ENCODE data around the gene CIP2A.

The CIP2A gene

GRCh38 chr3:108555966-108556581 lies 33.2 kb downstream of the CIP2A start:
- DNase-seq = no peak

- no peak for DNase-seq
These were observed 34.2 kb downstream of the CIP2A start for GRCh38 chr3:108554913-108555571.

DNA sequence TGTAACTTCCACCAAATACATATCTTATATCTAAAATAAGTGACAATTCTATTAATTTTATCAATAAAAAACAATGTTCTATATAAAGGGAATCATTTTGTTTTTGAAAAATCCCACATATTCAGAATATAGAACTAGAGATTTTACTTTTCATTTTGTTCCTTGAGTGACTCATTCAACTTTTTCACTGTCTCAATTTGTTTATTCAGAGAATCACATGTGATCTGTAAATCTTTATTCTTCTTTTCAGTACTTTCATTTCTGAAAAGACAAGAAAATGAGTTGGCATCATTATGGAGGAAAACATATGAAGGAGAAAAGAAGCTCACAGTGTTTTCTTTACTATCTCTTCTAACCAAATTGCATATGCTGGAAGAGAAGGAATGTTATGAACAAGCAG lies 35.0 kb downstream of the CIP2A start:
- no peak for DNase-seq

- no peak for DNase-seq
These were observed 36.7 kb downstream of the CIP2A start for GRCh38 chr3:108552267-108553159.

DNA sequence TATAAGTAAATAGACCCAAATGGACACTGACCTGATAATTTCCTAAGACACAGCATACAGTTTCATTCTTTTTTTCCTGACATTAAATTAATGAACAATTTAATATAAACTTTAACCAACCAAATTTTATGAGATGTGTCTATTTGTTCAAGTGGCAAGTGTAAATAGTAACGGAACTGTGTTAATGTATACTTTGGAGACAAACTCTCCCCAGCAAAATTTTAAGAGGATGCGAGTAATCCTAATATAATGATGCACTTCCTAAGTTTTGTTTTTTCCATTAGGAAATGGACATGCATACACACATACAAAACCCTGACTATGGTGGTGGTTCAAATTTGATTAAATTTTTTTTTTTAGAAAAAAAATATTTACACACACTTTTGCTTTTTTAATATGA lies 40.4 kb downstream of the CIP2A start:
- no peak for DNase-seq

DNA sequence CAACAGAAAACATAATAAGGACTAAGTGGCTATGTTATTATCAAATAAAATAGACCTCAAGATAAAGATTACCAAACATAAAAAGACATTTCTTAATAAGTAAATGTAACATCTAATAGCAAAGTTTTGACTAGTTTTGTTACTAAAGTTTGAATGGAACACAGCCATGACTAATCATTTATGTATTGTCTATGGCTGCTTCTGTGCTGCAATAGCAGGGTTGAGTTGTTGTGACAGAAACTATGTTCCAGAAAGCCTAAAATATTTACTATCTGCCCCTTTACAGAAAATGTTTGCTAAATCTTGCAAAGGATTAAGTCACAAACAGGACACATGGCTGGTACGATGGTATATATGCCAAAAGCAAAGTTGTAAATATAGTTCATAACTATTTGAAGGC lies 40.9 kb downstream of the CIP2A start:
- no peak for DNase-seq

DNA sequence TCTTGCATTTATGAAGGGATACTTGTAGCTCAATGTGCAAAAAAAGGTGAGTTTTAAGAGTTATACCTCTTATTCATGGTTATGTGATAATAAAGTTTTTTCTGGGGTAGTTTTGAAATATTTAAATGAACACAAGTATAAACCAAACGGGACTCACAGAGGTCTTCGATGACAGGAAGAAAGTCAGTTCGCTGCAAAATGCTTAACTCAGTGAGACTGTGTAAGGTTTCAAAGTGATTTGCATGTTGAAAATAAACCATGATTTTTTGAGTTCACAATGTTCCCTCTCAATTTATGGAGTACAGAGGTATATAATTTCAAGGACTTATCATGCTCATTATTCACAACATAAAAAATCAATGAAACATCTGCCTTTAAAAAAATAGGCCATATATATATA lies 42.5 kb downstream of the CIP2A start:
- no peak for DNase-seq

- no peak for DNase-seq
These were observed 43.0 kb downstream of the CIP2A start for GRCh38 chr3:108546247-108546646.

- no peak for DNase-seq
These were observed 51.2 kb downstream of the CIP2A start for GRCh38 chr3:108538083-108538482.

DNA sequence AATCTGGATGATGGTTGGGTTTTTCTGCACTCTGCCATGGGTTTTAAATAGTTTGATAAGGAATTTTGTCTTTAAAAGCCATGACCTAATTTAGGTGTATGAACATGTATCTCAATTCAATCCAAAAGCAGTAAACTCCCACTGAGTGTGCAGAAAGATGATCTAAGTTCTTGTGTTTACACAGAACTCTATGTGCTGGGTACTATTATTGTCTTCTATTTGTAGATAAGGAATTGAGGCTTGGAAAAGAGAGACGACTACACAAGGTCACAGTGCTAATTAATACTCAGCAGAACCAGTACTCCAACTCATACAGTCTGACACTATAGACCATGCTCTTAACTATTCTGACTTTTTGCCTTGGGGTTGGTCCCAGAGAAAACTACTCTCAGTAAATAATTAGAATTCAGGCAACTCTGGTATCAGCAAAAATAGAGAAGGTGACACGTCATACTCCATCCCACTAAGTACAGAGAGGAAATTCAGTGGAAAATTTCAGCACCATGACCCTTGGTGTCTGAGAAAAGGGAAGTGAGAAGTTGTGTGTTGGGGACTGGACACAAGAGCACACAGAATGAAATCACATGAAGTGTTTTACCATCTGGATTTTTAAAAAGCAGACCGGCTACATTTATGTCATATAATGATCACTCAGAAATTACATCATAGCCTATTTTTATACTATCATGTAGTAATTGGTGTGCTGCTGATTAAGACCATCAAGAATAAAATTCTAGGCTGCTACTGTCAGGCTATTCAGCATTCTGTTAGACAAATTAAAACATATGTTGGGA lies 60.6 kb downstream of the CIP2A start:
- no peak for DNase-seq

DNA sequence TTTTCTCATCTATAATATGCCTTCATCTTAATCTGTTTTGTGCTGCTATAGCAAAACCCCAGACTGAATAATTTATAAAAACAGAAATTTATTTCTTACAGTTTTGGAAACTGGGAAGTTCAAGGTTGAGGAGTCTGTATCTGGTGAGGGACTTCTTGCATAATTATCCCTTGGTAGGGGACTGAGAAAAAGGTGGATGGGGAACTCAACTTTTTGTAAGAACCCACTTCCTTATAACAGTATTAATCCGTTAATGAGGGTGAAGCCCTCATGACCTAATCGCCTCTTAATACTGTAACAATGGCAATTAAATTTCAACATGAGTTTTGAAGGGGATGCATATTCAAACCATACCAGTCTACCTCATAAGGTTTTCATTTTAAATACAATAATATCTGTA lies 61.4 kb downstream of the CIP2A start:
- DNase-seq = no peak

DNA sequence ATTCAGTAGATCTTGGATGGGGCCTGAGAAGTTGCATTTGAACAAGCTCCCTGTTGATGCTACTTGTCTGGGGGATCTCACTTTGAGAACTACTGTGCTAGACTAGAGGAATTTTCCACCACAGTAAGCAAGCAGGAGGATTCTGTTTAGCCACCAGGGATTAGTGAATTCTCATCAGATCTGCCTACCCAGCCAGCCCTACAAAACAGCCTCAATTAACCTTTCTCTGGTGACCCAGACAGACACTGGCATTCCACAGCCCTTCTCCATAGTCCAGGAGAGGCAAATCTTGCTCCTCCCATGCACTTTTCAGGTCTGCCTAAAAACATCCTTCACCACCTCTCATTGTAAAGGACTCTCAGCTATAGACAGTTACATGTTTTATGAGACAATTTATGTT lies 62.1 kb downstream of the CIP2A start:
- DNase-seq = no peak

DNA sequence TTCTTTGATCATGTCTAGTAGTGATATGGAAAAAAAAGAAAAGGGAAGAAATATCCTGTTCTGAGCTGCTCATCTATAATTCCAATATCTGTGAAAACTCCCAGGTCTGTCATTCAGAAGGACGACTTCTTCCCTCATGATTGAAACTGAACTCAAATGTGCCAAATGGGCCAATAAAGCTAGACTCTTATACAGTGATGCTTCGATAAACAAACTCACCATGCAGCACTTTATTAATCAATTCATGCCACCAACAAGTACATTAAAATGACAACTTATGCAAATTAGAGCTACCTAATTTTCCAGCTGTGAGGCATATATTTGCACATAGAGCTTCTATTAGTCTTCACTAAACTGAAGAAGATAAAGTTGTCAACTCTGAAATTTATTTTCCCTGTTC lies 63.3 kb downstream of the CIP2A start:
- DNase-seq = no peak

- no peak for DNase-seq
These were observed 64.0 kb downstream of the CIP2A start for GRCh38 chr3:108525256-108525655.

- DNase-seq = no peak
These were observed 64.7 kb downstream of the CIP2A start for GRCh38 chr3:108524537-108524936.

DNA sequence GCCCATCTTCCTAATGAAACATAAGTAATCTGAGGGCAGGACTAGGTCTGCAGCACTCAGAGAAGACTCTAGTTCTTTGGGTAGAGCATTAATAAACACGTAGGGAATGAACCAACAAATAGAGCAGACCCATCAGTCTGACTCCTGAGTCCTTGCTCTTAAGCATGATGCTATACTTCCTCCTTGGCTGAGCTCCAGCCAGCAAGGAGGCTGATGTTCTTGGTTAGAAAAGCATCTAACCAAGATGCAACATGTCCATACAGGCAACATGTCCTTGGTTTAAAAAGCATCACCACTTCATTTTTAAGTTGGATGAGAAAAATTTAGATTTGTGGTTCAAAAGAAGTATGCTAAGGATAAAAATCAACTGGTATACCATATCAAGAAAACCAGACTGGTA lies 70.3 kb downstream of the CIP2A start:
- DNase-seq = no peak

GRCh38 chr3:108516881-108517280 lies 72.4 kb downstream of the CIP2A start:
- no peak for DNase-seq

DNA sequence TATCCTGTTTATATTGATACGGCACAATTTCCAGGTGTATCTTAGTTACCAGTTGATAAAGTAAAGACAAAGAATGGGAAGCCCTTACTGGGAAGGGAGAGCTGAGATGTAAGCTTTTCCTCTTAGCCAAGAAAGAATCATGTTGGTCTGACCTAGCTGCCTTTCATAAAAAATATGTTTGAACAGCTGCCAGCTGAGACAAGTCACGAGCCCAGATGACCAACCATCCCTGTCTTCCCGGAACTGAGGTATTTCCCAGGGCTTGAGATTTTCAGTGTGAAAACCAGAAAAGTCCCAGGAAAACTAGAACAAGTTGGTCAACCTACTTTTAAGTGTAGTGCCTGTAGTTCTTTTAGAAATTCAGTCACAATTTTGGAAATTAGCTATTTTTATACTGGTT lies 75.3 kb downstream of the CIP2A start:
- DNase-seq = no peak

DNA sequence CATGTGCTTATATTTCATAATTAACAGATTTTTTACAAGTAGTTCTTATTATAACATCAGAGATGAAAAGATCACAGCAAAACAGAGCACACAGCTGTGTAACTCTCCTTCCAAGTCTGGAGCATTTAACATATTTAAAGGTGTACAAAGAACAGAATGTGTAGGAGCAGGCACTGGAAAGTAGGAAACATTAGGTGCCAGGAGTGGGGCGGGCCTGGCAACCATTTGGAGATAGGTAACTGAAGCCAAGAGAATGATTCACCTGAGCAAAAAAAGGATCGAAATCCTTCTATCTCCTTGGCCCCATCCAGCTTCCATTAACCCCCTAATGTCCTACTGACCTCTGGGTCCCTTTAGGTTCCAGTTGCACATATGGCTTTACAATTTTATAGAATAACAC lies 76.6 kb downstream of the CIP2A start:
- DNase-seq = no peak

DNA sequence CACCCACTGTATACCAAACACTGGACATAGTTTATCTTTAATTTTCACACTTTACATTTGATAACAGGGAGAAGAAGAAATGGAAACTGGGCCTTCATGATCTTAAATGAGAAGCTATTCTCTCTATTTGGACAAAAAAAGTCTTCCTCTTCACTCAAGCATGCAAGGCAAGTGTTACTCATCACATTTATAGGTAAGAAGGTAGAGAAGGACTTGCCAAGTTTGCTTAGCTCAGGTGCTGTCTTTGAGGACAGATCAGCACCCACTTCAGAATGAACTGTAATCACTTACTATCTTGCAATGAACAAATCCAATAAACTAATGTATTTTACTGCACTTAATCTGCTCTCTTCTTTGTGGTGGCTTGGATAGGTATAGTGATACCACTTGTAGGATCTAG lies 77.7 kb downstream of the CIP2A start:
- no peak for DNase-seq

DNA sequence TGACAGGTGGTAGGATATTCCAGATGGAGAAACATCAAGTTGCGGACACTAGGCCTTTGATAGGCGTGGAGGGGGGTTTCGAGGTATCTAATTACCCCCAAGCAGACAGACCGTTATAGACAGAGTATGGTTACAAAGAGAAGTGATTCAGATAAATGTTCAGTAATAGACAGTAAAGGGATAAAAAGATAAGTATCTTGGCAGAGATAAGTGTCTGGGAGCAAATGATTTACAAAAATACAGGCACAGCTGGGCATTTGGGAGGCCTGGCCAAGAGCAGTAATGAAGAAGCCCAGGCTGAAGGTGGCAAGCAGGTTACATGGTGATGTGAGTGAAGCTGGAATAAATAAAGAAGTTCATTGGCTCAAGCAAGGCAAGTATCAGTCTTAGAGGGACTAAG lies 78.2 kb downstream of the CIP2A start:
- DNase-seq = no peak

DNA sequence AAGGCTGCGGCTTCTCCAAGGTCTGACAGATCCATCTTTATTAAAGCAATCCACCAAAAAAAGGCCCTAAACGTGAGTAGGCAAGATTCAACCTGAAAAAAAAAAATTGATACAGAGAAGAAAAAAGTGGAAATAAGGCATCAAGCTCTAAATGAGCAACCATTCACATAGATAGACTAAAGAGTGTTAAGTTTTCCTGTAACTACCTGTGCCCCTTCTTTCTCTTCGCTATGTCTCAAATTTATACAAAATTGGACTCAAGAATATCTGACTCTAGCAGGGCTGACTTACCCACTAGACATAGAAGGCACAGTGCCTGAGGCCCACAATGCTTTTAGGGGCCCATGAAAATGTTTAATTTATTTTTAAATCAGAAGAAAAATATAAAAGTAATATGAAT lies 78.7 kb downstream of the CIP2A start, which contains the start of gene MYH15:
MYH15 (minus strand) TSS at position 101 of the 400 bp plus-strand sequence; CDS start at position 35, 66 bp downstream.
- no peak for DNase-seq

DNA sequence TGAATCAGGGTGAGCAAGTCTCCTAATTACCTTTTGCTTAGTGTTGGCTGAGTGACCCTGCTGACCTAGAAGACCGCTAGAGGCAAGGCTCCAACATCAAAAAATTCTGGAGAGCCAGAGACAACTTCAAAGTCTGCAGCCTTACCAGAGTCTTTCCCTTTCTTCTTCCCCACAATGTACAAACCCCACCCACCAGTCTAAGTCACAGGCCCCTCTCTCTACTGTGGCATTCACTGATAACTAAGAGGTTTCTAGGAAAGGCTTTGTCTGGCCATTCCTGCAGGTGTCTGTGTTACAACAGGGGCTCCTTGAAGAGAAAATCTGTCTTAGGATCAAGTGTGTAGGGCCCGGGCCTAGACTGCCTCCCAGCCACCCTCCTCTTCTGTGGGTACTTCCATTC lies 79.4 kb downstream of the CIP2A start:
- DNase-seq = no peak

Measured in activated T-cell treated with anti-CD3 and anti-CD28 coated beads, Interleukin-2, amount 50 U/mL, for 48 hours (primary cell).